Prostate gland (tissue), 2 donors: ENCODE measurements around the gene CP. TPM values are rescaled to one million over a fixed set of nuclear protein-coding genes. Genes with fewer than 3 reads are reported as not detected.

Source experiments
- DNase-seq: peaks from one replicate; pipeline ENCODE4 v3.0.0-alpha.2; 2019; ENCODE audit warnings: low spot score
- H3K27ac ChIP-seq, 2 donors: fragments of 200-600 bp; sonication (generic); 2 replicates each; pipeline ENCODE4 v1.5.1; 2017 to 2019
- H3K27me3 ChIP-seq: fragments of 200-600 bp; sonication (generic); replicated peaks from 2 replicates; pipeline ENCODE4 v1.5.1; 2019; ENCODE audit not compliant: insufficient read depth
- H3K36me3 ChIP-seq, 2 donors: fragments of 200-600 bp; sonication (generic); 1 replicate in 1 of 2; 2 replicates in 1 of 2; pipeline versions ENCODE4 v1.5.1 to v1.8.1; 2017 to 2019
- H3K4me1 ChIP-seq: fragments of 200-600 bp; sonication (generic); replicated peaks from 2 replicates; pipeline ENCODE4 v1.5.1; 2019
- H3K4me3 ChIP-seq, 2 donors: fragments of 200-600 bp; sonication (generic); 2 replicates each; pipeline ENCODE4 v1.5.1; 2017 to 2019
- H3K9me3 ChIP-seq: fragments of 200-600 bp; sonication (generic); 2 replicates; pipeline ENCODE4 v1.5.1; 2017
- POLR2A ChIP-seq: fragments of 450-650 bp; IDR thresholded peaks from one replicate; pipeline ENCODE4 v1.6.1; 2016; ENCODE audit warnings: antibody characterized with exemption, mild to moderate bottlenecking
- POLR2AphosphoS5 ChIP-seq: sonication (generic); formaldehyde crosslinking; IDR thresholded peaks from one replicate; pipeline ENCODE4 v1.6.1; 2017; ENCODE audit warnings: antibody characterized with exemption
- WGBS: methylation state at CpG from one replicate; pipeline ENCODE4 v1.1.5; 2018; 5-methylcytosine and 5-hydroxymethylcytosine counted together
- intact Hi-C: fragments of 100-400 bp; cut with DNase I; formaldehyde crosslinking; loops from one replicate; pipeline ENCODE4 v1.14.2; 2022
- total RNA-seq, 2 donors: library from RNA; depleted of rRNA; stranded (reverse); fragments of >200 nt; gene quantifications; one replicate each; pipeline ENCODE4 v1.1.0, GENCODE V29; 2016
- TF ChIP-seq, protein P1 (sequence below), 4 experiments: fragments of 200-600 bp in 2 of 4; fragments of 450-650 bp in 2 of 4; sonication (generic) in 2 of 4; IDR thresholded peaks; 1 replicate in 3 of 4; 2 replicates in 1 of 4; pipeline ENCODE4 v1.5.1; 2016 to 2019; ENCODE audit warnings: antibody characterized with exemption in 4 of 4, mild to moderate bottlenecking in 2 of 4, moderate library complexity in 2 of 4

CP gene
- total RNA-seq, 2 donors from 2014 or later: 15.2 to 32.6 TPM

- H3K27ac ChIP-seq: no peak overlapping the region
- TF ChIP-seq, protein P1, sequence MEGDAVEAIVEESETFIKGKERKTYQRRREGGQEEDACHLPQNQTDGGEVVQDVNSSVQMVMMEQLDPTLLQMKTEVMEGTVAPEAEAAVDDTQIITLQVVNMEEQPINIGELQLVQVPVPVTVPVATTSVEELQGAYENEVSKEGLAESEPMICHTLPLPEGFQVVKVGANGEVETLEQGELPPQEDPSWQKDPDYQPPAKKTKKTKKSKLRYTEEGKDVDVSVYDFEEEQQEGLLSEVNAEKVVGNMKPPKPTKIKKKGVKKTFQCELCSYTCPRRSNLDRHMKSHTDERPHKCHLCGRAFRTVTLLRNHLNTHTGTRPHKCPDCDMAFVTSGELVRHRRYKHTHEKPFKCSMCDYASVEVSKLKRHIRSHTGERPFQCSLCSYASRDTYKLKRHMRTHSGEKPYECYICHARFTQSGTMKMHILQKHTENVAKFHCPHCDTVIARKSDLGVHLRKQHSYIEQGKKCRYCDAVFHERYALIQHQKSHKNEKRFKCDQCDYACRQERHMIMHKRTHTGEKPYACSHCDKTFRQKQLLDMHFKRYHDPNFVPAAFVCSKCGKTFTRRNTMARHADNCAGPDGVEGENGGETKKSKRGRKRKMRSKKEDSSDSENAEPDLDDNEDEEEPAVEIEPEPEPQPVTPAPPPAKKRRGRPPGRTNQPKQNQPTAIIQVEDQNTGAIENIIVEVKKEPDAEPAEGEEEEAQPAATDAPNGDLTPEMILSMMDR (IDR thresholded peaks at IDR 0.05): no peak
- TF ChIP-seq POLR2AphosphoS5: no peak
- no peak for TF ChIP-seq POLR2A
- H3K36me3 ChIP-seq: no peaks in the 10 kb centered on the region
These were observed 46.7 kb downstream of the CP start for GRCh38 chr3:149174901-149175300.

GRCh38 chr3:149170672-149171071 is 51.0 kb downstream of the CP start:
- no peaks in the 10 kb centered on the region for H3K27me3 ChIP-seq
- 93% methylated on average over 7 of the region's 7 CpGs for WGBS
- H3K36me3 ChIP-seq: no peaks in the 10 kb centered on the region
- H3K27ac ChIP-seq: no peak overlapping the region
- H3K4me3 ChIP-seq: no peak overlapping the region
- no peaks in the 10 kb centered on the region for H3K4me1 ChIP-seq
- TF ChIP-seq POLR2AphosphoS5: no peak
- no peak for TF ChIP-seq POLR2A
- TF ChIP-seq, protein P1 (IDR thresholded peaks at IDR 0.05): no peak
- no peaks in the 10 kb centered on the region for H3K9me3 ChIP-seq
- no peak for DNase-seq
- intact Hi-C loops: no loop called here

More at GRCh38 chr3:149174901-149175300, 46.7 kb downstream of the CP start:
- Histone ChIP-seq H3K4me1 (no peaks in the 10 kb centered on the region), H3K9me3 (no peaks in the 10 kb centered on the region), H3K27me3 (no peaks in the 10 kb centered on the region), H3K4me3 (no peak overlapping the region)
- WGBS: 62% methylated on average over 3 of the region's 3 CpGs
- intact Hi-C loops: no loop called here
- no peak for DNase-seq

DNA sequence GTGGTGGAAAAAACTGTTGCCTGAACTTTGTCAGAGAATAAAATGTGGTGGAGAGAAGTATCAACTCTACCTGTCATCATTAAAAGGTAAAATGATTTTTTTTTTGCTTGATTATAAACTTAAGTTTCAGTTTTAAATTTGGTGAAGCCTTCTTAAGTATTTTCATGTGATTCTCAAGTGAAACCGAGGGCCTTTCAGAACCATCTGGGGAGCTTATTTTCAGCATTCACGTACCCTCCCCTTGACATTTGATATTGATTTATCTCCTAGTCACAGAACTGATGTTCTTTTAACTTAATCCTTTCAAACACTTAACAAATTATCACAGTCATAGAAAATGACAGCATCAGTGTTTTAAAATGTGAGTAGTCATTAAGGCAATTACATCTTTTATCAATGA is 53.7 kb downstream of the CP start:
- TF ChIP-seq POLR2A: no peak
- TF ChIP-seq, protein P1 (IDR thresholded peaks at IDR 0.05): no peak
- no peak for TF ChIP-seq POLR2AphosphoS5
- H3K9me3 ChIP-seq: no peaks in the 10 kb centered on the region
- H3K4me3 ChIP-seq: no peak overlapping the region
- no peak for DNase-seq
- H3K36me3 ChIP-seq: no peaks in the 10 kb centered on the region
- intact Hi-C loops: no loop called here
- WGBS: 88% methylated on average over 2 of the region's 2 CpGs
- no peak overlapping the region for H3K27ac ChIP-seq
- H3K27me3 ChIP-seq: no peaks in the 10 kb centered on the region
- H3K4me1 ChIP-seq: no peaks in the 10 kb centered on the region

- WGBS: 87% methylated on average over 1 of the region's 1 CpG
- no peaks in the 10 kb centered on the region for H3K9me3 ChIP-seq
- intact Hi-C loops: no loop called here
- H3K4me3 ChIP-seq: no peak overlapping the region
- H3K27me3 ChIP-seq: no peaks in the 10 kb centered on the region
- no peak for DNase-seq
- no peaks in the 10 kb centered on the region for H3K36me3 ChIP-seq
- TF ChIP-seq POLR2A (no peak), POLR2AphosphoS5 (no peak)
- TF ChIP-seq, protein P1 (IDR thresholded peaks at IDR 0.05): no peak
- H3K27ac ChIP-seq: no peak overlapping the region
- no peaks in the 10 kb centered on the region for H3K4me1 ChIP-seq
These were observed 58.6 kb downstream of the CP start for GRCh38 chr3:149163066-149163465.

GRCh38 chr3:149162007-149162406 is 59.6 kb downstream of the CP start:
- TF ChIP-seq, protein P1 (IDR thresholded peaks at IDR 0.05): no peak
- TF ChIP-seq POLR2AphosphoS5 (peak; percentile 77), POLR2A (no peak)
- Histone ChIP-seq H3K9me3 (no peaks in the 10 kb centered on the region), H3K27ac (no peak overlapping the region), H3K4me3 (no peak overlapping the region), H3K27me3 (no peaks in the 10 kb centered on the region), H3K4me1 (no peaks in the 10 kb centered on the region), H3K36me3 (no peaks in the 10 kb centered on the region)
- intact Hi-C loops: no loop called here
- WGBS: 29% methylated on average over 2 of the region's 2 CpGs
- DNase-seq: peak; percentile 47
